CD8-positive, alpha-beta memory T cell (primary cell): Measurements from ENCODE around the gene C1R. TPM values are rescaled to one million over a fixed set of nuclear protein-coding genes. Genes with fewer than 3 reads are reported as not detected.
"Not testable (repeated sequence)": the region's sequence is repeated elsewhere in the genome, so short reads cannot be mapped to it uniquely, and the experiment has no call there.

Source experiments
- CTCF ChIA-PET: fragments of 350-600 bp; sonication (Branson Sonifier 250); formaldehyde crosslinking; loops from one replicate; lab custom pipeline; 2021; ENCODE audit warnings: antibody characterized with exemption; lab: Charles Lee
- POLR2A ChIA-PET: fragments of 350-600 bp; sonication (Branson Sonifier 250); formaldehyde crosslinking; loops from one replicate; lab custom pipeline; 2021; ENCODE audit warnings: antibody characterized with exemption; lab: Charles Lee
- DNase-seq, 5 donors: peaks; one replicate each; pipeline versions ENCODE4 v3.0.0 to v3.0.0-alpha.2; 2020 to 2022; ENCODE audit warnings: mixed read lengths in 1 of 5
- H3K27ac ChIP-seq: one replicate; pipeline ENCODE4 v1.7.0; 2013; ENCODE audit warnings: low read depth, mild to moderate bottlenecking, low read length, moderate library complexity
- H3K27me3 ChIP-seq: 2 replicates; pipeline ENCODE4 v1.7.0; 2013; ENCODE audit warnings: low read length, mild to moderate bottlenecking; ENCODE audit not compliant: insufficient read depth, poor library complexity, severe bottlenecking
- H3K36me3 ChIP-seq: 2 replicates; pipeline ENCODE4 v1.7.0; 2013; ENCODE audit warnings: mild to moderate bottlenecking, low read length, moderate library complexity; ENCODE audit not compliant: insufficient read depth
- H3K4me1 ChIP-seq: 2 replicates; pipeline ENCODE4 v1.7.0; 2013; ENCODE audit warnings: mild to moderate bottlenecking, low read length, moderate library complexity; ENCODE audit not compliant: insufficient read depth
- H3K4me3 ChIP-seq: 2 replicates; pipeline ENCODE4 v1.7.0; 2013; ENCODE audit warnings: mild to moderate bottlenecking, low read length
- H3K9me3 ChIP-seq: 2 replicates; pipeline ENCODE4 v1.7.0; 2013; ENCODE audit warnings: mild to moderate bottlenecking, low read length
- H3K27ac Mint-ChIP-seq, 8 donors: one replicate each; pipeline ENCODE4 v1.8.0; 2020 to 2021; ENCODE audit warnings: mixed read lengths in 8 of 8, mild to moderate bottlenecking in 6 of 8, inconsistent platforms in 3 of 8, moderate library complexity in 3 of 8
- H3K27me3 Mint-ChIP-seq, 2 donors: one replicate each; pipeline ENCODE4 v1.8.0; 2020 to 2021; ENCODE audit warnings: mixed read lengths in 2 of 2, mild to moderate bottlenecking in 1 of 2, moderate library complexity in 1 of 2
- H3K36me3 Mint-ChIP-seq, 3 donors: one replicate each; pipeline ENCODE4 v1.8.0; 2020 to 2021; ENCODE audit warnings: mixed read lengths in 3 of 3, inconsistent platforms in 1 of 3, mild to moderate bottlenecking in 1 of 3
- H3K4me1 Mint-ChIP-seq, 3 donors: one replicate each; pipeline ENCODE4 v1.8.0; 2020 to 2021; ENCODE audit warnings: mixed read lengths in 3 of 3, inconsistent platforms in 1 of 3, mild to moderate bottlenecking in 1 of 3
- H3K4me3 Mint-ChIP-seq, 7 donors: one replicate each; pipeline ENCODE4 v1.8.0; 2020 to 2021; ENCODE audit warnings: mixed read lengths in 7 of 7, mild to moderate bottlenecking in 6 of 7, moderate library complexity in 4 of 7, inconsistent platforms in 2 of 7
- H3K9me3 Mint-ChIP-seq, 5 donors: one replicate each; pipeline ENCODE4 v1.8.0; 2020 to 2022; ENCODE audit warnings: mixed read lengths in 5 of 5, mild to moderate bottlenecking in 3 of 5, moderate library complexity in 2 of 5, inconsistent platforms in 1 of 5
- polyA plus RNA-seq: library from polyadenylated mRNA; unstranded; fragments of 300-500 nt; fragmentation: Illumina TruSeq; gene quantifications from one replicate; pipeline ENCODE4 v1.2.3, GENCODE V29; 2021
- total RNA-seq, 2 experiments: library from RNA; stranded (reverse); gene quantifications; one replicate each; pipeline ENCODE4 v1.2.3, GENCODE V29; 2021

The C1R gene
- total and polyA plus RNA-seq, 3 experiments from 2014 or later, result 1.2 to 1.9 (median 1.7) TPM

GRCh38 chr12:7058163-7058845, 33.9 kb downstream of the C1R start:
- ChIA-PET POLR2A (no interaction called here), CTCF (interaction anchor here (1.0 kb wide), 1 partner anchor 122 kb away, joined by 3 read pairs; no protein-coding TSS in a partner anchor)
- H3K4me1 Mint-ChIP-seq, result no peaks in the 10 kb centered on the region
- no peaks in the 10 kb centered on the region for H3K36me3 ChIP-seq
- H3K4me3 ChIP-seq, result no peak overlapping the region
- no peaks in the 10 kb centered on the region for H3K4me1 ChIP-seq
- H3K27me3 ChIP-seq, result peaks cover 3% of the 10 kb centered on the region
- H3K27me3 Mint-ChIP-seq, result peaks cover 21 to 67% of the 10 kb centered on the region in 2 donors
- H3K27ac Mint-ChIP-seq, result no peak overlapping the region
- no peak for DNase-seq
- no peak overlapping the region for H3K4me3 Mint-ChIP-seq
- H3K9me3 Mint-ChIP-seq, result no peaks in the 10 kb centered on the region
- no peaks in the 10 kb centered on the region for H3K9me3 ChIP-seq
- H3K36me3 Mint-ChIP-seq, result peaks cover 0 to 9% (median 1%) of the 10 kb centered on the region in 3 donors
- no peak overlapping the region for H3K27ac ChIP-seq

GRCh38 chr12:7055736-7056135, 36.5 kb downstream of the C1R start:
- H3K4me1 ChIP-seq, H3K27ac Mint-ChIP-seq, DNase-seq, H3K4me1 Mint-ChIP-seq, H3K36me3 Mint-ChIP-seq, H3K4me3 Mint-ChIP-seq, POLR2A ChIA-PET, H3K9me3 ChIP-seq, H3K27ac ChIP-seq, H3K27me3 ChIP-seq, H3K9me3 Mint-ChIP-seq, H3K4me3 ChIP-seq, H3K36me3 ChIP-seq: not testable (repeated sequence)
- CTCF ChIA-PET, result interaction anchor here (1.7 kb wide), 1 partner anchor 132 kb away, joined by 3 read pairs; no protein-coding TSS in a partner anchor
- H3K27me3 Mint-ChIP-seq, result peaks cover 22 to 64% of the 10 kb centered on the region in 2 donors

DNA sequence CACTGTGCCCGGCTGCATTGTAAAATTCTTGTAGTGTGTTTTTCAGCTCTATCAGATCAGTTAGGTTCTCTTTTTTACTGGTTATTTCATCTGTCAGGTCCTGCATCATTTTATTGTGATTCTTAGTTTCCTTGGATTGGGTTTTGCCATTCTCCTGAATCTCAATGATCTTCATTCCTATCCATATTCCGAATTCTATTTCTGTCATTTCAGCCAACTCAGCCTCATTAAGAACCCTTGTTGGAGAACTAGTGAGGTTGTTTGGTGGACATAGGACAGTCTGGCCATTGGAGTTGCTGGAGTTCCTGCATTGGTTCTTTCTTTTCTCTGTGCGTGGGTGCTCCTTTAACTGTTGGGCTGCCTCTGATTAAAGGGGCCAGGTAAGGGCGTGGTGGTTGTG, 37.3 kb downstream of the C1R start:
- H3K4me3 Mint-ChIP-seq, result no peak overlapping the region
- no peak overlapping the region for H3K27ac Mint-ChIP-seq
- Histone ChIP-seq H3K36me3 (no peaks in the 10 kb centered on the region), H3K27me3 (no peaks in the 10 kb centered on the region), H3K4me1 (no peaks in the 10 kb centered on the region), H3K4me3 (no peak overlapping the region), H3K9me3 (no peaks in the 10 kb centered on the region), H3K27ac (no peak overlapping the region)
- H3K9me3 Mint-ChIP-seq, result no peaks in the 10 kb centered on the region
- H3K27me3 Mint-ChIP-seq, result peaks cover 21 to 56% of the 10 kb centered on the region in 2 donors
- no peaks in the 10 kb centered on the region for H3K4me1 Mint-ChIP-seq
- peaks cover 0 to 7% (median 1%) of the 10 kb centered on the region in 3 donors for H3K36me3 Mint-ChIP-seq
- DNase-seq, result no peak
- ChIA-PET CTCF (interaction anchor here (0.6 kb wide), 1 partner anchor 26 kb away, joined by 3 read pairs; no protein-coding TSS in a partner anchor), POLR2A (no interaction called here)

GRCh38 chr12:7049973-7050372, 42.3 kb downstream of the C1R start:
- CTCF ChIA-PET, H3K36me3 Mint-ChIP-seq, H3K27ac Mint-ChIP-seq, H3K27ac ChIP-seq, H3K4me3 ChIP-seq, H3K4me1 Mint-ChIP-seq, H3K36me3 ChIP-seq, H3K9me3 Mint-ChIP-seq, H3K4me3 Mint-ChIP-seq, DNase-seq, H3K27me3 ChIP-seq, H3K9me3 ChIP-seq: not testable (repeated sequence)
- peaks cover 10% of the 10 kb centered on the region for H3K4me1 ChIP-seq
- POLR2A ChIA-PET, result interaction anchor here (0.7 kb wide), 1 partner anchor 168 kb away, joined by 9 read pairs; no protein-coding TSS in a partner anchor
- peaks cover 4 to 12% of the 10 kb centered on the region in 2 donors for H3K27me3 Mint-ChIP-seq

- H3K27ac ChIP-seq, H3K9me3 ChIP-seq, H3K27me3 Mint-ChIP-seq, H3K4me3 ChIP-seq, H3K9me3 Mint-ChIP-seq, DNase-seq, H3K36me3 ChIP-seq, H3K27me3 ChIP-seq, H3K36me3 Mint-ChIP-seq, POLR2A ChIA-PET, H3K27ac Mint-ChIP-seq, CTCF ChIA-PET, H3K4me1 Mint-ChIP-seq, H3K4me3 Mint-ChIP-seq: not testable (repeated sequence)
- H3K4me1 ChIP-seq, result peaks cover 10% of the 10 kb centered on the region
Observed at GRCh38 chr12:7049445-7049951, 42.7 kb downstream of the C1R start.

- Histone ChIP-seq H3K27me3 (no peaks in the 10 kb centered on the region), H3K27ac (no peak overlapping the region), H3K9me3 (no peaks in the 10 kb centered on the region), H3K36me3 (no peaks in the 10 kb centered on the region), H3K4me3 (no peak overlapping the region), H3K4me1 (peaks cover 10% of the 10 kb centered on the region)
- Mint-ChIP-seq H3K27me3 (peaks cover 1 to 4% of the 10 kb centered on the region in 2 donors), H3K9me3 (no peaks in the 10 kb centered on the region), H3K4me1 (peaks cover 3 to 9% (median 7%) of the 10 kb centered on the region in 3 donors), H3K27ac (peak overlapping the region in 1 of 8 donors; percentile 77), H3K36me3 (no peaks in the 10 kb centered on the region), H3K4me3 (peak overlapping the region in 1 of 7 donors; percentile 29)
- ChIA-PET POLR2A (no interaction called here), CTCF (no interaction called here)
- no peak for DNase-seq
Observed at GRCh38 chr12:7047306-7047705, 44.9 kb downstream of the C1R start.

- Mint-ChIP-seq H3K9me3 (no peaks in the 10 kb centered on the region), H3K27me3 (no peaks in the 10 kb centered on the region), H3K4me3 (no peak overlapping the region), H3K27ac (peak overlapping the region in 2 of 8 donors; percentile 40 to 63), H3K4me1 (peaks cover 3 to 9% (median 7%) of the 10 kb centered on the region in 3 donors), H3K36me3 (no peaks in the 10 kb centered on the region)
- no peaks in the 10 kb centered on the region for H3K27me3 ChIP-seq
- H3K4me3 ChIP-seq, result no peak overlapping the region
- H3K4me1 ChIP-seq, result peaks cover 10% of the 10 kb centered on the region
- H3K36me3 ChIP-seq, result no peaks in the 10 kb centered on the region
- POLR2A ChIA-PET, result no interaction called here
- CTCF ChIA-PET, result no interaction called here
- no peak for DNase-seq
- no peak overlapping the region for H3K27ac ChIP-seq
- no peaks in the 10 kb centered on the region for H3K9me3 ChIP-seq
Observed at GRCh38 chr12:7046383-7047105, 45.7 kb downstream of the C1R start.

DNA sequence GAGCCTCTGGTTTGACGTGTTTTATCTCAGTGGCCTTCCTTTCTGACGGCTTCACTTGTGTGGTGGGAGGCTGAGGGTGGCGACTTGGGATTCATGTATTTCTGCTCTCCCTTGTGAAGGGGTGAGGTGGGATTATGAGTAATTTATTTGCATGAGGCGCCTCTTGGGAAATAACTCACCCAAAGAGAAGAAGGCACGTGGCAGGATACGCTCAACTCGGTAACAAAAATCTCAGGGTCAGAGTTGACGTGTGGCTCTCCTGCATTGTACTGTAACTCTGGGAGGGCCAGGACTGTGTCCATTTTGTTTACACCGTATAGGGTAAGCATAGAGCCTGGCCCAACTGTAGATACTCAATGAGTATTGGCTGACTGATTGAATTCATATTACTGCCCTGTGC, 46.3 kb downstream of the C1R start:
- no peaks in the 10 kb centered on the region for H3K9me3 ChIP-seq
- peak overlapping the region in 2 of 8 donors; percentile 40 to 50 for H3K27ac Mint-ChIP-seq
- no peak for DNase-seq
- peaks cover 3 to 9% (median 7%) of the 10 kb centered on the region in 3 donors for H3K4me1 Mint-ChIP-seq
- no peaks in the 10 kb centered on the region for H3K9me3 Mint-ChIP-seq
- no peaks in the 10 kb centered on the region for H3K36me3 Mint-ChIP-seq
- H3K27me3 Mint-ChIP-seq, result no peaks in the 10 kb centered on the region
- CTCF ChIA-PET, result no interaction called here
- no peak overlapping the region for H3K4me3 ChIP-seq
- H3K4me1 ChIP-seq, result peaks cover 10% of the 10 kb centered on the region
- no peak overlapping the region for H3K27ac ChIP-seq
- POLR2A ChIA-PET, result no interaction called here
- H3K36me3 ChIP-seq, result no peaks in the 10 kb centered on the region
- no peak overlapping the region for H3K4me3 Mint-ChIP-seq
- no peaks in the 10 kb centered on the region for H3K27me3 ChIP-seq
